Measurements from ENCODE around the gene POLR2F. TPM values are rescaled to one million over a fixed set of nuclear protein-coding genes. Genes with fewer than 3 reads are reported as not detected.

The POLR2F gene
- total and polyA plus RNA-seq, 7 donors = 69.2 to 280 (median 95.9) TPM

GRCh38 chr22:37985050-37985585, 31.6 kb downstream of the POLR2F start:
- Histone ChIP-seq H3K27me3 (ENCODE audit: insufficient read depth in 3 of 3, low read length in 2 of 3) (no peaks in the 10 kb centered on the region), H3K36me3 (ENCODE audit: insufficient read depth in 1 of 2, low read depth in 1 of 2) (no peaks in the 10 kb centered on the region), H3K4me3 (no peak overlapping the region), H3K4me1 (no peaks in the 10 kb centered on the region), H3K9me3 (no peaks in the 10 kb centered on the region), H3K27ac (no peak overlapping the region)
- DNase-seq (no peak), ATAC-seq (no peak)
- intact Hi-C loops (cut with DNase I) = no loop called here
- 87 to 89% (median 88%) methylated on average over 9 of the region's 9 CpGs for WGBS, 3 donors
- TF ChIP-seq CTCF (IDR thresholded peaks at IDR 0.05) = no peak

- Histone ChIP-seq H3K27me3 (ENCODE audit: insufficient read depth in 3 of 3, low read length in 2 of 3) (no peaks in the 10 kb centered on the region), H3K4me1 (no peaks in the 10 kb centered on the region), H3K9me3 (no peaks in the 10 kb centered on the region), H3K36me3 (ENCODE audit: insufficient read depth in 1 of 2, low read depth in 1 of 2) (no peaks in the 10 kb centered on the region), H3K27ac (no peak overlapping the region), H3K4me3 (no peak overlapping the region)
- DNase-seq = no peak
- no peak for TF ChIP-seq CTCF (IDR thresholded peaks at IDR 0.05)
- ATAC-seq = no peak
- WGBS, 3 donors = 82 to 91% (median 90%) methylated on average over 24 to 27 of the region's 27 CpGs
- intact Hi-C loops (cut with DNase I) = no loop called here
These were observed 32.3 kb downstream of the POLR2F start for GRCh38 chr22:37985751-37986281.

GRCh38 chr22:37986371-37986770, 32.9 kb downstream of the POLR2F start:
- H3K9me3 ChIP-seq = no peaks in the 10 kb centered on the region
- no peaks in the 10 kb centered on the region for H3K4me1 ChIP-seq
- no peak for ATAC-seq
- 88 to 90% (median 89%) methylated on average over 5 to 7 of the region's 7 CpGs for WGBS, 3 donors
- TF ChIP-seq CTCF (IDR thresholded peaks at IDR 0.05) = no peak
- H3K4me3 ChIP-seq = no peak overlapping the region
- no peaks in the 10 kb centered on the region for H3K27me3 ChIP-seq (ENCODE audit: insufficient read depth in 3 of 3, low read length in 2 of 3)
- H3K36me3 ChIP-seq (ENCODE audit: insufficient read depth in 1 of 2, low read depth in 1 of 2) = no peaks in the 10 kb centered on the region
- intact Hi-C loops (cut with DNase I) = no loop called here
- DNase-seq = no peak
- no peak overlapping the region for H3K27ac ChIP-seq

- DNase-seq (no peak), ATAC-seq (no peak)
- Histone ChIP-seq H3K27me3 (ENCODE audit: insufficient read depth in 3 of 3, low read length in 2 of 3) (no peaks in the 10 kb centered on the region), H3K9me3 (no peaks in the 10 kb centered on the region), H3K4me1 (no peaks in the 10 kb centered on the region), H3K27ac (no peak overlapping the region), H3K4me3 (no peak overlapping the region), H3K36me3 (ENCODE audit: insufficient read depth in 1 of 2, low read depth in 1 of 2) (no peaks in the 10 kb centered on the region)
- intact Hi-C loops (cut with DNase I) = no loop called here
- WGBS, 3 donors = 87 to 95% (median 91%) methylated on average over 14 of the region's 14 CpGs
- TF ChIP-seq CTCF (IDR thresholded peaks at IDR 0.05) = no peak
These were observed 35.9 kb downstream of the POLR2F start for GRCh38 chr22:37989146-37990045.
